IMR-90 (cell line): ENCODE results near the gene TSTD2. TPM values are rescaled to one million over a fixed set of nuclear protein-coding genes. Genes with fewer than 3 reads are reported as not detected.
"Not testable (repeated sequence)": the region's sequence is repeated elsewhere in the genome, so short reads cannot be mapped to it uniquely, and the experiment has no call there.

ENCODE experiments used
- ATAC-seq: fragments of 200-7000 bp; cut with Tn5 transposase; 2 replicates; pipeline ENCODE4 v1.9.1; 2020; ENCODE audit warnings: low read depth, mild to moderate bottlenecking, moderate library complexity
- BruUV-seq: library from RNA; stranded (reverse); fragments of 400-500 nt; replicated peaks from 2 replicates; lab custom pipeline; 2021; lab: Mats Ljungman, UMichigan
- CTCF ChIA-PET: fragments of 300-600 bp; formaldehyde crosslinking; extraction: SDS; loops from one replicate; lab custom pipeline; 2021; ENCODE audit warnings: antibody characterized with exemption; lab: Yijun Ruan, JAX
- POLR2A ChIA-PET: fragments of 300-600 bp; sonication (Branson Sonifier 250); formaldehyde crosslinking; loops from one replicate; lab custom pipeline; 2022; ENCODE audit warnings: antibody characterized with exemption; ENCODE audit not compliant: unreplicated experiment; lab: Charles Lee
- DNase-seq: peaks from one replicate; pipeline ENCODE4 v3.0.0; 2013
- H2AFZ ChIP-seq: replicated peaks from 2 replicates; pipeline ENCODE3; 2013; ENCODE audit warnings: low read length, mild to moderate bottlenecking; ENCODE audit not compliant: poor library complexity
- H2AK5ac ChIP-seq: 2 replicates; pipeline ENCODE4 v1.6.1; 2013; ENCODE audit warnings: low read depth, low read length, inconsistent platforms
- H2AK9ac ChIP-seq: replicated peaks from 2 replicates; pipeline ENCODE3; 2013; ENCODE audit warnings: mild to moderate bottlenecking, low read depth, low read length, moderate library complexity; ENCODE audit not compliant: poor library complexity
- H2BK120ac ChIP-seq: 2 replicates; pipeline ENCODE4 v1.6.1; 2013; ENCODE audit warnings: low read depth, low read length, inconsistent platforms
- H2BK15ac ChIP-seq: 3 replicates; pipeline ENCODE4 v1.6.1; 2013; ENCODE audit warnings: low read depth, low read length, inconsistent platforms
- H2BK20ac ChIP-seq: 2 replicates; pipeline ENCODE4 v1.6.1; 2013; ENCODE audit warnings: low read depth, mild to moderate bottlenecking, inconsistent platforms, low read length, moderate library complexity
- H2BK5ac ChIP-seq: 2 replicates; pipeline ENCODE4 v1.6.1; 2013; ENCODE audit warnings: mild to moderate bottlenecking, low read depth, low read length, inconsistent platforms; ENCODE audit not compliant: poor library complexity, severe bottlenecking
- H3K14ac ChIP-seq: replicated peaks from 2 replicates; pipeline ENCODE4 v1.6.1; 2013; ENCODE audit warnings: low read depth, low read length, inconsistent platforms
- H3K18ac ChIP-seq: 2 replicates; pipeline ENCODE4 v1.6.1; 2013; ENCODE audit warnings: low read depth, low read length, control low read depth
- H3K23ac ChIP-seq: 2 replicates; pipeline ENCODE4 v1.6.1; 2013; ENCODE audit warnings: low read depth, low read length, inconsistent platforms
- H3K27ac ChIP-seq: 2 replicates; pipeline ENCODE4 v1.5.1; 2013; ENCODE audit warnings: mild to moderate bottlenecking, control low read depth, low read length; ENCODE audit not compliant: insufficient read depth
- H3K27me3 ChIP-seq: 2 replicates; pipeline ENCODE4 v1.6.1; 2013; ENCODE audit warnings: low read length; ENCODE audit not compliant: control insufficient read depth, insufficient read depth
- H3K36me3 ChIP-seq: 2 replicates; pipeline ENCODE4 v1.6.1; 2013; ENCODE audit warnings: low read length, mixed read lengths; ENCODE audit not compliant: control insufficient read depth, insufficient read depth
- H3K4ac ChIP-seq: 2 replicates; pipeline ENCODE4 v1.6.1; 2013; ENCODE audit warnings: low read depth, low read length, inconsistent platforms
- H3K4me1 ChIP-seq: 2 replicates; pipeline ENCODE4 v1.6.1; 2013; ENCODE audit warnings: low read length, mixed read lengths; ENCODE audit not compliant: control insufficient read depth, insufficient read depth
- H3K4me2 ChIP-seq: 2 replicates; pipeline ENCODE4 v1.6.1; 2013; ENCODE audit warnings: low read depth, mild to moderate bottlenecking, control low read depth, low read length, moderate library complexity
- H3K4me3 ChIP-seq: 2 replicates; pipeline ENCODE4 v1.5.1; 2013; ENCODE audit warnings: low read depth, mild to moderate bottlenecking, control low read depth, low read length, moderate library complexity; ENCODE audit not compliant: insufficient read depth
- H3K56ac ChIP-seq: 2 replicates; pipeline ENCODE4 v1.6.1; 2013; ENCODE audit warnings: low read length, inconsistent platforms; ENCODE audit not compliant: insufficient read depth; ENCODE audit errors: extremely low read depth
- H3K79me1 ChIP-seq, 2 experiments: 2 replicates each; pipeline ENCODE4 v1.6.1; 2013; ENCODE audit warnings: low read length in 2 of 2, inconsistent platforms in 1 of 2, low read depth in 1 of 2
- H3K9ac ChIP-seq: 2 replicates; pipeline ENCODE4 v1.6.1; 2013; ENCODE audit warnings: low read depth, low read length, control low read depth
- H3K9me1 ChIP-seq: 2 replicates; pipeline ENCODE4 v1.6.1; 2013; ENCODE audit warnings: low read length, inconsistent platforms; ENCODE audit not compliant: insufficient read depth
- H3K9me3 ChIP-seq: 2 replicates; pipeline ENCODE4 v1.6.1; 2013; ENCODE audit warnings: low read length; ENCODE audit not compliant: control insufficient read depth, insufficient read depth
- H4K20me1 ChIP-seq: 2 replicates; pipeline ENCODE4 v1.6.1; 2013; ENCODE audit warnings: low read length, inconsistent platforms; ENCODE audit not compliant: insufficient read depth
- H4K5ac ChIP-seq: 2 replicates; pipeline ENCODE4 v1.6.1; 2013; ENCODE audit warnings: mild to moderate bottlenecking, low read depth, low read length, control low read depth
- H4K8ac ChIP-seq, 2 experiments: 2 replicates each; pipeline ENCODE4 v1.6.1; 2013; ENCODE audit warnings: low read depth in 2 of 2, low read length in 2 of 2, control low read depth in 1 of 2, inconsistent platforms in 1 of 2
- H4K91ac ChIP-seq: 2 replicates; pipeline ENCODE4 v1.6.1; 2013; ENCODE audit warnings: low read depth, low read length, inconsistent platforms; ENCODE audit not compliant: insufficient read depth
- CTCF ChIP-seq: conservative IDR thresholded peaks from 2 replicates; pipeline ENCODE4 v1.5.1; 2012; ENCODE audit warnings: mild to moderate bottlenecking, low read depth, low read length, improper control_type of control experiment
- POLR2A ChIP-seq: IDR thresholded peaks from 2 replicates; pipeline ENCODE4 v1.6.1; 2012; ENCODE audit warnings: mild to moderate bottlenecking, low read depth, low read length
- RAD21 ChIP-seq: IDR thresholded peaks from 2 replicates; pipeline ENCODE4 v1.6.1; 2012; ENCODE audit warnings: low read length, improper control_type of control experiment
- WGBS, 2 experiments: methylation state at CpG; one replicate each; pipeline versions ENCODE4 v1.1.5 to v1.1.7; 2013; ENCODE audit warnings: missing lambda C conversion rate in 2 of 2; ENCODE audit not compliant: insufficient read length in 1 of 2; ENCODE audit errors: extremely low coverage in 2 of 2; 5-methylcytosine and 5-hydroxymethylcytosine counted together
- dilution Hi-C: fragments of 300-500 bp; cut with HindIII; formaldehyde crosslinking; loops from one replicate; pipeline ENCODE4 v1.14.3; 2018; ENCODE audit warnings: low sequenced_read_pairs; ENCODE audit not compliant: unreplicated experiment
- in situ Hi-C: fragments of 300-500 bp; cut with MboI; formaldehyde crosslinking; loops from 3 replicates; pipeline ENCODE4 v1.14.3; 2019; ENCODE audit warnings: low sequenced_read_pairs, inconsistent platforms, mixed read lengths
- intact Hi-C: fragments of 100-400 bp; cut with micrococcal nuclease; formaldehyde crosslinking; loops from 2 replicates; pipeline ENCODE4 v1.10.0; 2022
- polyA plus RNA-seq, 3 experiments: library from polyadenylated mRNA; depleted of rRNA; stranded (reverse); fragments of >200 nt; gene quantifications; 2 replicates each; pipeline ENCODE4 v1.2.3, GENCODE V29; 2012; ENCODE audit warnings: low replicate concordance in 1 of 3
- total RNA-seq: library from RNA; depleted of rRNA; stranded (reverse); fragments of >200 nt; gene quantifications from 2 replicates; pipeline ENCODE4 v1.2.3, GENCODE V29; 2012

TSTD2 gene
- total and polyA plus RNA-seq, 2 of the 4 experiments (the other 2 are of a cell fraction), result 11.2 to 16.3 TPM

- H3K9me3 ChIP-seq, result no peaks in the 10 kb centered on the region
- no peak overlapping the region for H2AK9ac ChIP-seq
- no peak overlapping the region for H2AK5ac ChIP-seq
- no peak overlapping the region for H4K91ac ChIP-seq
- no peak overlapping the region for H2AFZ ChIP-seq
- no peak overlapping the region for H3K4ac ChIP-seq
- H3K27me3 ChIP-seq, result peaks cover 1% of the 10 kb centered on the region; the same call in 1 of the 2 replicates
- no peak overlapping the region for H3K9ac ChIP-seq
- no peaks in the 10 kb centered on the region for H4K20me1 ChIP-seq
- H3K36me3 ChIP-seq, result peaks cover 5% of the 10 kb centered on the region; the same call in 1 of the 2 replicates
- H2BK20ac ChIP-seq, result no peak overlapping the region
- no peak overlapping the region for H2BK15ac ChIP-seq
- H3K4me3 ChIP-seq, result no peak overlapping the region
- H2BK120ac ChIP-seq, result no peak overlapping the region
- H3K9me1 ChIP-seq, result no peaks in the 10 kb centered on the region; the same call in 1 of the 2 replicates
- H3K79me1 ChIP-seq, result no peaks in the 10 kb centered on the region
- intact Hi-C loops (no loop called here), dilution Hi-C loops (no loop called here), in situ Hi-C loops (no loop called here)
- H4K5ac ChIP-seq, result no peak overlapping the region
- no peak overlapping the region for H3K14ac ChIP-seq
- H2BK5ac ChIP-seq, result no peak overlapping the region
- no peak overlapping the region for H3K23ac ChIP-seq
- no peak overlapping the region for H4K8ac ChIP-seq
- ATAC-seq (no peak), DNase-seq (no peak)
- H3K4me1 ChIP-seq, result no peaks in the 10 kb centered on the region; the same call in 1 of the 2 replicates
- CTCF ChIA-PET, result no interaction called here
- H3K27ac ChIP-seq, result no peak overlapping the region
- WGBS, 2 experiments, result 100% methylated on average over 1 of the region's 11 CpGs; no CpG with 5 or more reads in 1 of the 2 experiments
- H3K18ac ChIP-seq, result no peak overlapping the region
- no TSS peak for BruUV-seq
- H3K4me2 ChIP-seq, result no peak overlapping the region
- H3K56ac ChIP-seq, result no peak overlapping the region
- POLR2A ChIA-PET, result no interaction called here
- TF ChIP-seq CTCF (no peak), POLR2A (no peak), RAD21 (no peak)
Observed at GRCh38 chr9:97575673-97576200, 57.4 kb downstream of the TSTD2 start.

- H2BK120ac ChIP-seq, H4K5ac ChIP-seq, ATAC-seq, H3K14ac ChIP-seq, H3K9me1 ChIP-seq, H3K4me3 ChIP-seq, H3K9ac ChIP-seq, H2AK5ac ChIP-seq, H4K20me1 ChIP-seq, intact Hi-C loops, H2AK9ac ChIP-seq, H2BK15ac ChIP-seq, in situ Hi-C loops, H3K9me3 ChIP-seq, DNase-seq, BruUV-seq, H4K8ac ChIP-seq, dilution Hi-C loops, H4K91ac ChIP-seq, CTCF ChIA-PET, H3K4me1 ChIP-seq, H3K36me3 ChIP-seq, H2AFZ ChIP-seq, H3K23ac ChIP-seq, H2BK5ac ChIP-seq, H3K4me2 ChIP-seq, H3K79me1 ChIP-seq, POLR2A ChIA-PET, H3K27ac ChIP-seq, H3K4ac ChIP-seq, H2BK20ac ChIP-seq, H3K18ac ChIP-seq, H3K27me3 ChIP-seq, H3K56ac ChIP-seq: not testable (repeated sequence)
- 100% methylated on average over 3 of the region's 21 CpGs; no CpG with 5 or more reads in 1 of the 2 experiments for WGBS, 2 experiments
Observed at GRCh38 chr9:97574921-97575672, 58.1 kb downstream of the TSTD2 start.
